ENCODE data around the gene MINDY2. TPM values are rescaled to one million over a fixed set of nuclear protein-coding genes. Genes with fewer than 3 reads are reported as not detected.
A peak's percentile ranks its signal among the peaks of the same experiment; 100 is the strongest.

The MINDY2 gene
- total RNA-seq, 1 donor = 66.5 TPM

DNA sequence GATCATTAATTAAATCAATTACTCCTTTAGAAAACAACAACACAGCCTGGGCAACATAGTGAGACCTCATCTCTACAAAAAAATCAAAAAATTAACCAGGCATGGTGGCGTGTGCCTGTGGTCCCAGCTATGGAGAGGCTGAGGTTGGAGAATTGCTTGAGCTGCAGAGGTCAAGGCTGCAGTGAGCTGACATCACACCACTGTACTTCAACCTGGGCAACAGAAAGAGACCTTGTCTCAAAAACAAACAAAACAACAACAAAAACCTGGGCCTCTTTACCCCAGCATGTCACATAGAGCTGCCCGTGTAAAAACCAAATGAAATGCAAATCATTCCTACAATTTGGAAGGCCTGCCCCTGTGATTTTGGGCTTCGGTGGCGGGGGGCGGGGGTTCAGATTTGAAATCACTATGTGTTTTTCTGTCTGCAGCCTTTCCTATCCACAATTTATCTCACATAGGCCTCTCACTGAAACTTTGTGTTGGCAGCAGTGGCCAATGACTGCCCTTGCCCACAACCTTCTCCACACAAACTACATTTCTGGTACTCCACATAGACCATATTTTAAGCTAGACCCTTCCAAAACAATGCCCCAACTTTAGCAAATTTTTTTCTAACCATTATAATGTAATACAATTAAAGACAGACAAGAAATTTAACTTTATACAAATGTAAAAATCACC is 28.1 kb upstream of the MINDY2 start:
- H3K4me3 ChIP-seq (ENCODE audit: low read depth, low read length) = no peak overlapping the region
- TF ChIP-seq, protein P1, sequence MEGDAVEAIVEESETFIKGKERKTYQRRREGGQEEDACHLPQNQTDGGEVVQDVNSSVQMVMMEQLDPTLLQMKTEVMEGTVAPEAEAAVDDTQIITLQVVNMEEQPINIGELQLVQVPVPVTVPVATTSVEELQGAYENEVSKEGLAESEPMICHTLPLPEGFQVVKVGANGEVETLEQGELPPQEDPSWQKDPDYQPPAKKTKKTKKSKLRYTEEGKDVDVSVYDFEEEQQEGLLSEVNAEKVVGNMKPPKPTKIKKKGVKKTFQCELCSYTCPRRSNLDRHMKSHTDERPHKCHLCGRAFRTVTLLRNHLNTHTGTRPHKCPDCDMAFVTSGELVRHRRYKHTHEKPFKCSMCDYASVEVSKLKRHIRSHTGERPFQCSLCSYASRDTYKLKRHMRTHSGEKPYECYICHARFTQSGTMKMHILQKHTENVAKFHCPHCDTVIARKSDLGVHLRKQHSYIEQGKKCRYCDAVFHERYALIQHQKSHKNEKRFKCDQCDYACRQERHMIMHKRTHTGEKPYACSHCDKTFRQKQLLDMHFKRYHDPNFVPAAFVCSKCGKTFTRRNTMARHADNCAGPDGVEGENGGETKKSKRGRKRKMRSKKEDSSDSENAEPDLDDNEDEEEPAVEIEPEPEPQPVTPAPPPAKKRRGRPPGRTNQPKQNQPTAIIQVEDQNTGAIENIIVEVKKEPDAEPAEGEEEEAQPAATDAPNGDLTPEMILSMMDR (IDR thresholded peaks at IDR 0.05; ENCODE audit: insufficient read depth, low read depth, low read length) = no peak
- no peak for DNase-seq (ENCODE audit: low read depth)

DNA sequence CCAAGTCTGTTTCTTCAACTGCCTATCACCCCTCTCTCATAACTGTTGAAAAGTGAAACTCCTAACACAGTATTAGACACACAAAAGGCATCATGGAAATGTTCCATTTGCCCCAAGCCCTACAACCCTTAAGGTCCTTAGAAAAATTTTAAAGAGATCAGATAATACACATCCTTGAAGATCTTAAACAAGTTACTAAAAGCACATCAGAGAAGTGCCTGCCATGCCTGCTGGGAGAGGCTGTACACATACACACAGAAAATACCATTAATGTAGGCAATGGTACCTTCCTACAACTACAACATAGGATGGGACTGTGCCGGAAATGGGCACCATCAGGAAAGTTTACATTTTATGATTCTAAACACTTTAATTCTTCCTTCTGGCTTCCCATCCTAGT is 24.9 kb upstream of the MINDY2 start:
- DNase-seq (ENCODE audit: low read depth) = no peak
- peak overlapping the region; percentile 91 for H3K4me3 ChIP-seq (ENCODE audit: low read depth, low read length)
- TF ChIP-seq, protein P1 (IDR thresholded peaks at IDR 0.05; ENCODE audit: insufficient read depth, low read depth, low read length) = no peak

DNA sequence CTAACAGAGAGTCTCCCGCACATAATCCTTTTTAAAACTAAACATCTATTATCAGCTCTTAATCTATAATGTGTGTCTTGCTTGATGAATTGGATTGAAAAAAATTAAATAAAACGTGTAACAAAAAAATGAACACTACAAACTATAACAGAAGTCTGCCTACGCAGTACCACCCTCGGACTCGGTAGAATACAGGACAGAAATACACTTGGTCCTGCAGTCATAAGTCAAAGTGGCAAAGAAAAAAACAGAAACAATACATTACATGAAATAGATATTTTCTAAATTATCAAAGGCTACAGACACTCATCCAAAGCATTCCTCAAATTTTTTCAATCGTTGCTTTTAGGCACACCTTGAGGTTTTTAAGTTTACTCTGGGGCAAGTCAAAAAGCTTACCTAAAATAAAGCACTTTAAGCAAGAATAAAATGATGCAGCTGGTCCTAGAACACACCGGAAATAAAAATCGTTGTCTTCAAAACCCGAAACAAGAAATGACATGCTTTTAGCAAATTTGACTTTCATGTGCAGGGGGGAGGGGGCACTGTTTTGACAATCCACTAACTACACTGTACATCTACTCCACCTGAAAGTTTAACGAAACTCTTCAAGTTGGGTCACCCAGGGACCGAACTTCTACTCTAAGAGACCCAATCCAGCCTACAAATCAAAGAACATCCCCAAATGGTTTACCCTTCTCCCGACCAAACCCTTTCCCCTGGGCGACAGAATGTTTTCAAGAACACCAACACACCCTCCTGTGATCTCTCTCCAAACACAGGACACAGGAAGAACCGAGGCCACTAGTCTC is 22.9 kb upstream of the MINDY2 start:
- TF ChIP-seq, protein P1 (IDR thresholded peaks at IDR 0.05; ENCODE audit: insufficient read depth, low read depth, low read length) = no peak

DNA sequence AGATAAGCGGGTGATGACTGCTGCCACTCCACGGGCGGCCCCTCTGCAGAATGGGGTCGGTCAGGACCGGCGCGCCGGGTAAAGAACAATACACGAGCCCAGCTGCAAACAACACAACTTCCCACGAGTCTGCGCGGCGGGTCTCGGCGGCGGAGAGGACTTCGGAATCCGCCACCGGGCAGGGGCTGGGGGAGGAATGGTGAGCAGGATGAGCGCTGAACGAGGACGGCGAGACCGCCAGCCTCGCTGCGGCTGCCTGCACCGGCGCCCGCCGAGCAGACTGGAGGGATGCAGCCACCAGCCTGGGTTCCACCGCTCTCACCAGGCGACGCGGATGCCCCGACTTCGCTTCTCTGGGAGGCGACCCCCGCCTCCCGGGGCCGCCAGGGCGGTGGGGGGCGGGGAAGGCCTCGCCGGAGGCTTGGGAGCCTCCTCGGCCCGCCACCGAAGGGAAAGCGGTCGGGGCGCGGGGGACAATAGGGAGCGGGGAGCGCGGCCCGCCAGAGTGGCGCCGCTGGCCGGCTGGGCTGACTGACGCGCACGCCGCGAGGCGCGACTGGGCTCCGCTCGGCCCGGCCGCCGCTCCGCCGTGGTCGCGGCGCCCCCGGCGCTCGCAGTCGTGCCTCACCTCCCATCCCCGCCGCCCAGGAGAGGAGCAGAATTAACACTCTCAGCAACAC is 22.1 kb upstream of the MINDY2 start:
- DNase-seq (ENCODE audit: low read depth) = peak; percentile 50
- H3K4me3 ChIP-seq (ENCODE audit: low read depth, low read length) = peak overlapping the region; percentile 91
- TF ChIP-seq, protein P1 (IDR thresholded peaks at IDR 0.05; ENCODE audit: insufficient read depth, low read depth, low read length) = no peak

More for the DNA sequence above, 22.9 kb upstream of the MINDY2 start:
- DNase-seq (ENCODE audit: low read depth) = no peak
- peak overlapping the region; percentile 91 for H3K4me3 ChIP-seq (ENCODE audit: low read depth, low read length)

DNA sequence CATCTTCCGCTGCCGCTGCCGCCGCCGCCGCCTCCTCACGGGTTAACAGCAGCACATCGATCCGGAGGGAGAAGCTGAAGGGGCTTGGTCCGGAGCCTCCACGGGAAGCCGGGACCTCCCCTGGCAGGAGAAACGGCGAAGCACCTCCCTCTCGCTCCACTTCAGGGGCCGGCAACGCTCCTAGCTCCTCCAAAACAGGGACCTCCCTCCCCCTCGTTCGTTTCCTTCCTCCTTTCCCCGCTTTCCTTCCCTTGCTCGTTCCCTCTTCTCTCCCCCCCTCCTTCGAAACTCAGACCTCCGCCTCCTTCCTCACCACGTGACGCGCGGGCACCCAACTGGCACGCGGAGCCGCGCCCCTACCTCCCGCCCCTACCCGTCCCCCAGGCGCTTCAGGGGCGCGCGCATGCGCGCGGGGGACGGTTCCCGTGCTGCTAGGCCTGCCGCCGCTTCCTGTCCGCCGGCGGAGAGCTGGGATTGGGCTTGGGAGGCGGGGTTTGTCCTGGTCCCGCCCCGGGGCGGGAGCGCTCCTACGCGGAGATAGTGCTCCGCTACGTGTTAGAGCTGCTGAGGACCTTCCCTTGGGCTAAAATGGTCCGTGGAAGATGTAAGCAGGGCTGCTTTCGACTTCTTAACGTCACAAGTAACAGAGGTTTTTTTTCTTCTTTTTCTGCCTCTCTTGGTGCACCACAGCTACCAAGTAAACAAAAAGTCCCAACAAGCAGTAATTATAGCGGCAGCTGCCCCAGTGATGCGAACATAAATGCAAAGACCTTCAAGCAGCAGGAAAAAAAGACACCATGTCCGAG is 21.4 kb upstream of the MINDY2 start, which contains the start of gene ADAM10:
Gene ADAM10 (minus strand): TSS at position 176 of the 806 bp plus-strand sequence. CDS start 173 bp downstream, at position 3.
- H3K4me3 ChIP-seq (ENCODE audit: low read depth, low read length) = peak within 1 kb of the TSS; percentile 91
- TF ChIP-seq, protein P1 (IDR thresholded peaks at IDR 0.05; ENCODE audit: insufficient read depth, low read depth, low read length) = no peak
- DNase-seq (ENCODE audit: low read depth) = peak; percentile 99

DNA sequence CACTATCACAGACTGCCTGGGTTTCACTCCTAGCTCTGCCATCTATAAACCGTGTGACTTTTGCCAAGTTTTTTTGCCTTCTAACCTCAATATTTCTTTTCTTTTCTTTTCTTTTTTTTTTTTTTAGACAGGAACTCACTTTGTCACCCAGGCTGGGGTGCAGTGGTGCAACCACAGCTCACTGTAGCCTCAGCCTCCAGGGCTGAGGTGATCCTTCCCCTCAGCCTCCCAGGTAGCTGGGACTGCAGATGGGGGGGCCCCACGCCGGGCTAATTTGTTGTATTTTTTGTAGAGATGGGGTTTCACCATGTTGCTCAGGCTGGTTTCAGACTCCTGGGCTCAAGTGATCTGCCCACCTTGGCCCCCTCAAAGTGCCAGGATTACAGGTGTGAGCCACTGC is 18.4 kb upstream of the MINDY2 start:
- no peak overlapping the region for H3K4me3 ChIP-seq (ENCODE audit: low read depth, low read length)
- no peak for DNase-seq (ENCODE audit: low read depth)
- TF ChIP-seq, protein P1 (IDR thresholded peaks at IDR 0.05; ENCODE audit: insufficient read depth, low read depth, low read length) = no peak

Measured in fibroblast of villous mesenchyme (primary cell).